Stimulated activated CD8-positive, alpha-beta memory T cell treated with anti-CD3 and anti-CD28 coated beads, Interleukin-15, amount 100 ng/mL, for 24 hours (primary cell): ENCODE data around the gene SPRTN.
"Not testable (repeated sequence)": the region's sequence is repeated elsewhere in the genome, so short reads cannot be mapped to it uniquely, and the experiment has no call there.

Experiments
- DNase-seq: peaks from one replicate; pipeline ENCODE4 v3.0.0-alpha.2; 2020; ENCODE audit warnings: low read depth

Gene SPRTN

GRCh38 chr1:231337043-231337471, 1.0 kb upstream of the SPRTN start:
- DNase-seq: no peak

- DNase-seq: peak; percentile 98
These were observed 422 bp upstream of the SPRTN start, which contains the start of gene EXOC8 for GRCh38 chr1:231337472-231338269. TSS of gene EXOC8 (minus strand) at chr1:231337852. CDS start at chr1:231337745, 107 bp downstream.

DNA sequence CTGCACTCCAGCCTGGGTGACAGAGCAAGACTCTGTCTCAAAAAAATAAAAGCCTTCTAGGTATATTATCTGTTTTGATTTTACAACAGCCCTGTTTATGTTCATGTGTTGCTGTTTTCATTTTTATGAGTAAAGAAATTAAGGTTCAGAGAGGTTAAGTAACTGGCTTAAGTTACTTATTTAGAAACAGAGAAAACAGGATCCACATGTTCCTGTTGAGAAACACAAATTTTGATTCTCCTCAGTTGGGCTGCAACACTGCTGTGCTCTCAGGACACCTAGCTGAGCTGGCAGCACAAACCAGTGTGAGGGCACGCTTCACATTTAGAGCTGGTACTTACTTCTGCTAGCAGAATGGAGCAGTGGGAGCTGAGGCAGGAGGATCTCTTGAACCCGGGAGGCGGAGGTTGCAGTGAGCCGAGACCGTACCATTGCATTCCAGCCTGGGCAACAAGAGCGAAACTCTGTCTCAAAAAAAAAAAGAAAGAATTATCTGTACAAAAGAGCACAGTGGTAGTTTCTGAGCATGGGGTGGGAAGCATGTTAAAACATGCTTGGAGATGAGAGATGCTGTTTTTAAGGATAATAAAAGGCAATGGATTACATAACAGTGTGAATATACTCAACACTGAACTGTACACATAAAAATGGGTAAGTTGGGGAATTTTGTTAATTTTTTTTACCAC, 2.4 kb downstream of the SPRTN start:
- DNase-seq: no peak

DNA sequence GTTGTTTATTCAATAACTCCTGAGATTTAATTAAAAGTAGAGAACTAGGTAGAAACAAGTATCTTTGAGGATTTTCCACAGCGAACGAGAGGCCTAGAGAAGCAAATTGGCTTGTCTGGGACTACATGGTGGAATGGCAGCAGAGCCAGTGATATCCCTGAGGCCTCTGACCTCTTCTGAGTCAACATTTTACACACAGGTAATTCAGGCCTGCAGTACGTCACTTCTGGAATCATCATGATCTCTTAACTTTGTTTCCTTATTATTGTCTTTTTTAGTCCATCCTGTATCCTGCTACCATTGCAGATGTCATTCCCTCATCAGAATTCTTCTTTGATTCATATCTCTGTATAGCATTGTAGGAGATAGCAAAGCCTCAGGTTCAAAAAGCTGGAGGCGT, 9.9 kb downstream of the SPRTN start:
- no peak for DNase-seq

DNA sequence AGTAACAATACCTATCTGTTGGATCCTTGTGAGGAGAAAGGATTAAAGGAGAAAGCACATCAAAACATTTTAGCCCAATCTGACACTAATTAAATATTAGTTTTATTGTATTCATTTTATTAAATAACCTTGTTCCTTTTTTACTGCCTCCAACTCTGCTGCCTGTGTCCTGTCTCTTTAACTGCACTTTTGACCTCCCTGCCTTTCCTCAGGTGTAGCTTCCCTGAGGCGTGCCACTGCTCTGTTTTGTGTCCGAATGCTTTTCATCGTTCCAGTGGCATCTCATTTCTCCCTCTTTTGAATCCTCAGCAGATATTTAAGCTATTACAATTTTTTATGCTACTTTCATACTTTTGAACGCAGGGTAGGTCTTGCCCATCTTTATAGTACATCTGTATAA, 10.3 kb downstream of the SPRTN start:
- no peak for DNase-seq

- not testable (repeated sequence) for DNase-seq
These were observed 10.8 kb downstream of the SPRTN start for GRCh38 chr1:231348856-231349255.

DNA sequence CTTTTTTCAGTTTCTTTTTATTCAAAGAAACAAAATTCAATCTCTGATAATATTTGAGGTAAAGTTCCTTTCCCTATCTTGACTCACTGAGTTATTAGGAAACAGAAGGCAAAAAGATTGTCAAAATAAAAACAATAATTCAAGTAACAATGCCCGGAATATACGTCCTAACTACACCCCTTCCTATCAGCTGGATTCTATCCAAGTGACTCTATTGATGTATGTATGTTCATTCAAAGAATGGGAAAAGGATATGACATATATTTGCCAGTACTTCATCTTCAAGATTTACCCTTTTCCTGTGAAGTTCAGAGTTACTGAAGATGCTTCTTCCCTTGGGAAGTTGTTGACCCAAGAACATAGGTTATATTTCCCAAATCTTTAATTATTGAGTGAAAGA, 13.7 kb downstream of the SPRTN start:
- no peak for DNase-seq

DNA sequence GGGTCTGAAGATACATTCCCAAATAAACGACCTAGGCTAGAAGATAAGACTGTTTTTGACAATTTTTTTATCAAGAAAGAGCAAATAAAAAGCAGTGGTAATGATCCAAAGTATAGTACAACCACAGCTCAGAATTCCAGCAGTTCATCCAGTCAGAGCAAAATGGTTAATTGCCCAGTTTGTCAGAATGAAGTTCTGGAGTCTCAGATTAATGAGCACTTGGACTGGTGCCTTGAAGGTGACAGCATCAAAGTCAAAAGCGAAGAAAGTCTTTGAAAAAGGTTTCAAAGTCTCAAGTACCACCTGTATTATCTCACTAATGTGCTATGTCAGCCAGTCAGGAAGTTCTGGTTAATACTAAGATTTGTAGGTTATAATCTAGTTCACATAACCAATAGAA, 15.0 kb downstream of the SPRTN start:
- DNase-seq: no peak

DNA sequence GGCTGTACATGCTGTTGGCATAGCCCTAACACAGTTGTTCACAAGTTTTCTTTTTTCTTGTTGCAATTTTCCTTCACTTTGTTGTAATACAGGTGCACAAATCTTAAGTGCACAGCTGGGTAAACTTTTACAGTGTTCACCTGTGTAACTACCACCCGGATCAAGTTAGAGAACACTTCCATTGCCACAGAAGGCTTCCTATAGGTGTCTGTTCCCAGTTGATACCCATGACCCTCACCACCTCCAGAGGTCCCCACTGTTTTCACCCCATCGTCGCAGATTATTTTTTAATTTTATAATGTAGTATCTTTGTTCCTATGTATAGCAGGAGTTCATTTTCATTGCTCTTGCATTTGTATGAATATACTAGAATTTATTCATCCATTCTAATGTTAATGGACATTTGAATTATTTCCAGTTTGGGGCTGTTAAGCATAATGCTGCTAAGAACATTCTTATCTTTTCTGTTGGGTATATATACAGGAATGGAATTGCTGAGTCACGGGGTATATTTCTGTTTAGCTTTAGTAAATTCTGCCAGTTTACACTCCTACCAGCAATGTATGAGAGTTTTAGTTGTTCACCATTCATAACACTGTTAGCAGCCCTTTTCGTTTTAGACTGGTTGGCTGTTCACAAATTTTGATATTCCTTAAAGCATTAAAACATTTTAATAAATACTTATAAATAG, 16.4 kb downstream of the SPRTN start:
- no peak for DNase-seq

DNA sequence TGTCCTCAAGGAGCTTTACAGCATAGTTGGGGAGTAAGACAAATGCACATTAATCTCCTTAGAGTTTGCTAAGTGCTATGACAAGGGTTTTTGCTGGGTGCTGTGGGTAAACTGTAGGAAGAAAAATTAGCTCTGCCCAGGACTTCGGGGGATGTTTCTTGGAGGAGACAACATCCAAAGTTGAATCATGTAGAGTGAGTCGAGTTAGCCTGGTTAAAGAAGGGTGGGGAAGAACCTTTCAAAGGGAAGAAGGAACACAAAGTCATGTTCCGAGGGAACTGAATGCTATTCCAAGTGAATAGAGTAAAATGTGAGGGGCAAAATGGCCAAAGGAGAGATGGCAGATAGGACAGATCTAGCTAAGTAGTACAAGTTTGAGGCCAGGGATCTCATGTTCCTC, 17.1 kb downstream of the SPRTN start:
- DNase-seq: no peak

DNA sequence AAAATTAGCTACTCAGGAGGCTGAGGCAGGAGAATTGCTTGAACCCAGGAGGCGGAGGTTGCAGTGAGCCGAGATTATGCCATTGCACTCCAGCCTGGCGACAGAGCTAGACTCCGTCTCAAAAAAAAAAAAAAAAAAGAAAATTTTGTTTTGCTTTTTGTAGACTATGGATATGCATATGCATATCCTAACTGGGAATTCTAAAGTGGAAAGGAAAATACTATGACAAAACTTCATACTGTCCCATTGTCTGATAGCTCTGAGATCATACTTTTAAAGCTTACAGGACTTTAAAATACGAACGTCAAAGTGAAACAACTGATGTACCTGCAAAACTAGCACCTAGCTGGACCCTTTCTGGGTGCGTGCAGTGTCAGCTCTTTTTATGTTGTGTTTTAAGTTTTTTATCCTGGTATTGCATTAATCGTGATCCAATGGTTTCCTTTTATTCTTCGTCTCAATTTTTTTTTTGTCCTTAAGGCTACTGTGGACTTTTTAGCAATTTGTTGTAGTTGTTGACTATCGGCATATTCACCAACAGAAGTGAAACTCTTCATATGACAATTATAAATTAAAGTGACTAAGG, 19.2 kb downstream of the SPRTN start:
- no peak for DNase-seq

DNA sequence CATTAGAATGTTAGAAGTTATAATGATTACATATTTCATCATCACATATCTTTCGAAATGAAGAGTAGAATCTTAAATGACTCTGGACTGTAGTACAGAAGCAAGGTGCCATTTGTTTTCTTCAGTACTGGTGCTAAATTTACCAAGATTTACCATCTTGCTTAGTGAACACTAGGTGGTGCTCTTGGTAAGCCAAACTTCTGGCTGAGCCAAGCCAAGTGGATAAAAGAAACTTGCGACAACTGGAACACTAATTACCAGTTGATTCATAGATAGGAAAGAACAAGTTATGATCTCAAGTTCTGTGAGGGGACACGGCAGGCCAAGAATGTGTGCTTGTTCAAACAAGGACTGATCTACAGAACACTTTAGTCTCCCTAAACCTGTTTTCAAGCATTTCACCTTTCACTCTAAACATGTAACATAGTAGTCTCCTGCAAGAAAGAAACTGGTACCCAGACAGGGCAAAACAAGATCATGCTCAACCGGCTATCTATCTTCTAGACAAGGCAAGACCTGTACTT, 19.8 kb downstream of the SPRTN start:
- no peak for DNase-seq

- DNase-seq: no peak
These were observed 21.0 kb downstream of the SPRTN start for GRCh38 chr1:231359113-231359512.

GRCh38 chr1:231362325-231362724, 24.2 kb downstream of the SPRTN start:
- DNase-seq: no peak

GRCh38 chr1:231363624-231364023, 25.5 kb downstream of the SPRTN start:
- DNase-seq: no peak

- DNase-seq: no peak
These were observed 26.1 kb downstream of the SPRTN start for GRCh38 chr1:231364192-231364591.

DNA sequence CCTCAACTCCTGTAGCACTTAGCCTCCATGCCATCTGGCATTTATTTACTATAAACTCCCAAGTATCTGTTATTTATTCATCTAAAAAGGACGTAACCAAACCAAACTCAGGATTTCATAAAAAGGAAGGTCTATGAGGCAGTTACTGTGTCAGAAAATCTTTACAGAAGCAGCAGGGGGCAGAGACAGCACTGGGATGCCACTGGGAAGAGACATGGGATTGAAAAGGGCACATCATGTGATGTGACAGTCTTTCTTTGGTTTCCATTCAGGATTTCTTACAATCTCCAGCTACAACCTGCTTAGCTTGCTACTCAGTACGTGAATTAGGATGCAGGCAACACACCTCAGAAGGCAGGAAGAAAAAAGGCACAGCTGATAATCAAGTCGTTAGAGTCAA, 31.2 kb downstream of the SPRTN start:
- no peak for DNase-seq

- DNase-seq: no peak
These were observed 34.4 kb downstream of the SPRTN start for GRCh38 chr1:231372501-231372900.

DNA sequence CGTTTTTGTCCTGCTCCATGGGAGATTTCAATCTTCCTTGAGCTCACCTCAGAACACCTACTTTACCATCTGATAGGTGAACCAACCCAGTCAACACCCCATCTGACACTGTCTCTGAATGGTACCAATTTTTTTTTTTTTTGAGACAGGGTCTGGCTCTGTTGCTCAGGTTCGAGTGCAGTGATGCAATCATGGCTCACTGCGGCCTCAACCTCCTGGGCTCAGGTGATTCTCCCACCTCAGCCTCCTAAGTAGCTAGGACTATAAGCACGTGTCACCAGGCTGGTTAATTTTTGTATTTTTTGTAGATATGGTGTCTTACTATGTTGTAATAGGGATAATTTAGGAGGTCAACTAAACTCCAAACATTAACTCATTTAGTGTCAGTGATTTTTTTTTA, 36.3 kb downstream of the SPRTN start:
- DNase-seq: no peak

DNA sequence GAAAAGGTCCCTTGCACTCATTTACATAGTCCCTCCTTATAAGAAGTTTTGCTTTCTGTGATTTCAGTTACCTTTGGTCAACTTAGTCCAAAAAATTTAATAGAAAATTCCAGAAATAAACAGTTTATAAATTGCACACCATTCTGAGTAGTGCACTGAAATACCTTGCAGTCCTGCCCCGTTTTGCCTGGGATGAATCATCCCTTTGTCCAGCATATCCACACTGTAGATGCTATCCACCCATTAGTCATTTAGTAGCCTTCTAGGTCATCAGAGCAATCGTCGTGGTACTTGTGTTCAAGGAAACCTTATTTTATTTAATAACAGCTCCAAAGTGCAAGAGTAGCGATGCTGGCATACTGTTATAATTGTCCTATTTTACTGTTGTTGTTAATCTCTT, 38.0 kb downstream of the SPRTN start:
- DNase-seq: no peak

GRCh38 chr1:231376875-231377549, 38.9 kb downstream of the SPRTN start:
- no peak for DNase-seq

- no peak for DNase-seq
These were observed 43.6 kb downstream of the SPRTN start for GRCh38 chr1:231381729-231382128.
